Left lung (tissue), 10 donors: ENCODE results near the gene BPGM. TPM values are rescaled to one million over a fixed set of nuclear protein-coding genes. Genes with fewer than 3 reads are reported as not detected.

Experiments used
- ATAC-seq: fragments of 200-7000 bp; cut with Tn5 transposase; one replicate; pipeline ENCODE4 v1.9.1; 2020; ENCODE audit warnings: moderate library complexity
- DNase-seq, 4 donors: peaks; one replicate each; pipeline ENCODE4 v3.0.0-alpha.2; 2013 to 2020
- H3K27ac ChIP-seq, 2 donors: fragments of 200-600 bp; sonication (generic) in 1 of 2; one replicate each; pipeline versions ENCODE4 v1.5.0 to v1.8.0; 2020 to 2021
- H3K27me3 ChIP-seq, 2 donors: fragments of 200-600 bp; sonication (generic) in 1 of 2; one replicate each; pipeline versions ENCODE4 v1.5.0 to v1.8.0; 2020 to 2021
- H3K36me3 ChIP-seq, 2 donors: fragments of 200-600 bp; sonication (generic) in 1 of 2; one replicate each; pipeline versions ENCODE4 v1.5.0 to v1.8.0; 2020 to 2021
- H3K4me1 ChIP-seq, 2 donors: fragments of 200-600 bp; one replicate each; pipeline ENCODE4 v1.8.0; 2021
- H3K4me3 ChIP-seq, 2 donors: fragments of 200-600 bp; sonication (generic) in 1 of 2; one replicate each; pipeline versions ENCODE4 v1.5.0 to v1.8.0; 2020 to 2021; ENCODE audit warnings: mild to moderate bottlenecking in 1 of 2
- H3K9me3 ChIP-seq, 2 donors: fragments of 200-600 bp; sonication (generic) in 1 of 2; one replicate each; pipeline versions ENCODE4 v1.5.0 to v1.8.0; 2020 to 2021
- intact Hi-C, 2 donors: fragments of 100-400 bp; cut with DNase I; formaldehyde crosslinking; loops; one replicate each; pipeline versions ENCODE4 v1.11.2 to v1.14.2; 2022
- polyA plus RNA-seq, 6 donors: library from polyadenylated mRNA; unstranded; fragments of 120-200 nt; gene quantifications; one replicate each; pipeline ENCODE4 v1.2.1, GENCODE V29; 2013; ENCODE audit not compliant: insufficient read length in 6 of 6
- total RNA-seq, 2 donors: library from RNA; stranded (reverse); fragmentation: NEBNext Ultra II Directional; extraction: Animal tissue kit (Norgen Biotek cat#: 25700); gene quantifications; one replicate each; pipeline ENCODE4 v1.2.1, GENCODE V29; 2021
- TF ChIP-seq, protein P1 (sequence below), 2 donors: fragments of 200-600 bp; sonication (generic) in 1 of 2; IDR thresholded peaks; one replicate each; pipeline versions ENCODE4 v1.5.0 to v1.8.0; 2021; ENCODE audit warnings: antibody characterized with exemption in 2 of 2
- donor health status: DM: no; HTN: yes; CAD: no.
- donor health status: DM: no; HTN: no; CAD: no.

The BPGM gene
- total and polyA plus RNA-seq, 8 donors: 16.0 to 38.9 (median 26.7) TPM

DNA sequence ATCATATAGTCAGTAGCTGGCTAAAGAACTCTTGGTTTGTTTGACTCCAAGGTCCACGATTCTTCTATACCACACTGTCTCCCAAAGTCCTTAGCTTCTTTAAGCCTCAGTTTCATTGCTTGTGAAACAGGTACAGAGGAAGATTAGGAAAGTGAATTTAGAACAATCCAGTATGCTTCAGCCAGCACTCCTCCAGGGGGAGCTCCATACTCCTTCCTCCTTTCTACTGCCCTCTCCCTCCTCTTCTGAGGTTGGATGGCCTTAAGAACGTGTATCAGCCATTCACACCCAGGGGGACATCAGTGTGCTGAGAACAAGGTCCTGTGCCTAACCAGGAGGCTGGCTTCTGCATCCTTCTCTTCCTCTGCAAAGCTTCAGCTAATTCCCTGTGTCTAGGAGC is 78.0 kb downstream of the BPGM start:
- Histone ChIP-seq H3K9me3 (no peaks in the 10 kb centered on the region), H3K4me3 (no peak overlapping the region), H3K27ac (no peak overlapping the region), H3K36me3 (no peaks in the 10 kb centered on the region), H3K27me3 (no peaks in the 10 kb centered on the region), H3K4me1 (no peaks in the 10 kb centered on the region)
- intact Hi-C loops: no loop called here
- peak; percentile 51 for ATAC-seq
- no peak for DNase-seq
- TF ChIP-seq, protein P1, sequence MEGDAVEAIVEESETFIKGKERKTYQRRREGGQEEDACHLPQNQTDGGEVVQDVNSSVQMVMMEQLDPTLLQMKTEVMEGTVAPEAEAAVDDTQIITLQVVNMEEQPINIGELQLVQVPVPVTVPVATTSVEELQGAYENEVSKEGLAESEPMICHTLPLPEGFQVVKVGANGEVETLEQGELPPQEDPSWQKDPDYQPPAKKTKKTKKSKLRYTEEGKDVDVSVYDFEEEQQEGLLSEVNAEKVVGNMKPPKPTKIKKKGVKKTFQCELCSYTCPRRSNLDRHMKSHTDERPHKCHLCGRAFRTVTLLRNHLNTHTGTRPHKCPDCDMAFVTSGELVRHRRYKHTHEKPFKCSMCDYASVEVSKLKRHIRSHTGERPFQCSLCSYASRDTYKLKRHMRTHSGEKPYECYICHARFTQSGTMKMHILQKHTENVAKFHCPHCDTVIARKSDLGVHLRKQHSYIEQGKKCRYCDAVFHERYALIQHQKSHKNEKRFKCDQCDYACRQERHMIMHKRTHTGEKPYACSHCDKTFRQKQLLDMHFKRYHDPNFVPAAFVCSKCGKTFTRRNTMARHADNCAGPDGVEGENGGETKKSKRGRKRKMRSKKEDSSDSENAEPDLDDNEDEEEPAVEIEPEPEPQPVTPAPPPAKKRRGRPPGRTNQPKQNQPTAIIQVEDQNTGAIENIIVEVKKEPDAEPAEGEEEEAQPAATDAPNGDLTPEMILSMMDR (IDR thresholded peaks at IDR 0.05): peak in 1 of 2 donors; percentile 13

DNA sequence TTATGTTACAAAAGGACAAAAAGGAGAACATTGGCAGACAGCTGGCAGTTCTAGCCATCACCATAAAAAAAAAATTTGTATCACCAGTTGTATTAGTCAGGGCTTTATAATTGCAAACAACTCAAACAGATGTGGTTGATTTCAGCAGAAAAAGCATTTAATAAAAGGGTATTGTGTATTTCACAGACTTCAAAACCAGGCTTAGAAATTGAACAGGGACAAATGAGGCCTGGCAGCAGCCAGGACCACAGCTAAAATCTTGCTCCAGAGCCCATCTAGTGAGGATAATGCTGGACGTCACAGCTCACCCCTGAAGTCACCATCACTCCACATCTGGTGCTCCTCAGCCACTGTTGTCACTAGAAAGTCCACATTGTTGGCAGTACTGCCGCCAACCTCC is 79.9 kb downstream of the BPGM start:
- peak overlapping the region in 1 of 2 donors; percentile 13 for H3K27ac ChIP-seq
- DNase-seq (no peak), ATAC-seq (no peak)
- no peaks in the 10 kb centered on the region for H3K4me1 ChIP-seq
- no peaks in the 10 kb centered on the region for H3K36me3 ChIP-seq
- TF ChIP-seq, protein P1 (IDR thresholded peaks at IDR 0.05): no peak
- H3K9me3 ChIP-seq: no peaks in the 10 kb centered on the region
- no peaks in the 10 kb centered on the region for H3K27me3 ChIP-seq
- intact Hi-C loops: no loop called here
- no peak overlapping the region for H3K4me3 ChIP-seq

DNA sequence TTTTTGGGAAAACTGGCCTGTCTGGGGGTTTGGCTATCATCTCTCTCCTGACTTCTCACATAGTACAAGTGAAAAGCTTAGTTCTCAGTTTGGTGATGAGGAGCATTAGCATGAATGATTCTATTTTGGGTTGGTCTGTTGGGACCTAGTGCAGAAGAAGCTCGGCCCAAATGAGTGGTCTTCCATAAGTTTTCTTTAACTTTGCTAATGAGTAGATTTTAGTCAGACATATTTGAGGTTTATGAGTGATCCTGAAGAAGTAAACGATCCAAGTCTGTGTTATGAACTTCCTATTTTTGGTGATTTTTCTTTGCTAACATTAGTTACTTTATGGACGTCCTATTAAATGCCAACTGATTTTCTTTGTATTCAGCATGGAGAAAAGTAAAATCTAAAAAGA is 81.1 kb downstream of the BPGM start:
- intact Hi-C loops: no loop called here
- Histone ChIP-seq H3K27ac (no peak overlapping the region), H3K4me3 (no peak overlapping the region), H3K9me3 (no peaks in the 10 kb centered on the region), H3K4me1 (no peaks in the 10 kb centered on the region), H3K27me3 (no peaks in the 10 kb centered on the region), H3K36me3 (no peaks in the 10 kb centered on the region)
- DNase-seq: no peak
- TF ChIP-seq, protein P1 (IDR thresholded peaks at IDR 0.05): no peak
- no peak for ATAC-seq

Other genes with a start within 250 kb of the BPGM start
- gene AKR1B1, start 187.8 kb upstream of the BPGM start, total RNA-seq: 10 to 100 TPM; 79.1 to 85.0 TPM
- gene AKR1B1, start 187.8 kb upstream of the BPGM start, polyA plus RNA-seq: 10 to 100 TPM; 63.8 to 71.5 (median 67.5) TPM
- gene AKR1B10, start 119.3 kb upstream of the BPGM start, total RNA-seq: not detected
- under 1 TPM in 3 of 6 donors, not detected in 3; 0.13 to 0.32 (median 0.22) TPM for gene AKR1B10, start 119.3 kb upstream of the BPGM start, polyA plus RNA-seq
- not detected for gene AKR1B15, start 97.7 kb upstream of the BPGM start, total RNA-seq
- gene AKR1B15, start 97.7 kb upstream of the BPGM start, polyA plus RNA-seq: under 1 TPM in 5 of 6 donors, not detected in 1; 0.09 to 0.19 (median 0.14) TPM
- 100 to 1,000 TPM; 137 to 208 TPM for gene CALD1, start 132.8 kb downstream of the BPGM start, total RNA-seq
- 100 to 1,000 TPM; 220 to 248 (median 226) TPM for gene CALD1, start 132.8 kb downstream of the BPGM start, polyA plus RNA-seq